Measurements from ENCODE around the gene XIRP1. TPM values are rescaled to one million over a fixed set of nuclear protein-coding genes. Genes with fewer than 3 reads are reported as not detected.
A peak's percentile ranks its signal among the peaks of the same experiment; 100 is the strongest.
"Not testable (repeated sequence)": the region's sequence is repeated elsewhere in the genome, so short reads cannot be mapped to it uniquely, and the experiment has no call there.

XIRP1 gene
- total RNA-seq: not detected in 2 replicates

GRCh38 chr3:39192490-39193092 is at the start of gene XIRP1:
XIRP1 (minus strand) TSS chr3:39192595; CDS start chr3:39189445, 3,150 bp downstream.
- DNase-seq: no peak

GRCh38 chr3:39241561-39241960 is 49.2 kb upstream of the XIRP1 start:
- DNase-seq: no peak

- no peak for DNase-seq
These were observed 44.6 kb upstream of the XIRP1 start for GRCh38 chr3:39237027-39237426.

- no peak for DNase-seq
These were observed 42.3 kb upstream of the XIRP1 start for GRCh38 chr3:39234651-39235050.

- no peak for DNase-seq
These were observed 40.5 kb upstream of the XIRP1 start for GRCh38 chr3:39232859-39233258.

GRCh38 chr3:39230453-39230852 is 38.1 kb upstream of the XIRP1 start:
- no peak for DNase-seq

GRCh38 chr3:39228496-39228895 is 36.1 kb upstream of the XIRP1 start:
- DNase-seq: no peak

- DNase-seq: not testable (repeated sequence)
These were observed 35.2 kb upstream of the XIRP1 start for GRCh38 chr3:39227596-39227995.

GRCh38 chr3:39226106-39226741 is 33.8 kb upstream of the XIRP1 start:
- no peak for DNase-seq

- DNase-seq: no peak
These were observed 31.9 kb upstream of the XIRP1 start for GRCh38 chr3:39224288-39224687.

GRCh38 chr3:39222939-39223338 is 30.5 kb upstream of the XIRP1 start:
- no peak for DNase-seq

GRCh38 chr3:39222462-39222861 is 30.1 kb upstream of the XIRP1 start:
- DNase-seq: no peak

- no peak for DNase-seq
These were observed 28.7 kb upstream of the XIRP1 start for GRCh38 chr3:39221141-39221530.

GRCh38 chr3:39220407-39221140 is 28.2 kb upstream of the XIRP1 start:
- no peak for DNase-seq

- DNase-seq: no peak
These were observed 27.3 kb upstream of the XIRP1 start for GRCh38 chr3:39219702-39220101.

- no peak for DNase-seq
These were observed 23.9 kb upstream of the XIRP1 start for GRCh38 chr3:39216176-39216790.

- no peak for DNase-seq
These were observed 21.2 kb upstream of the XIRP1 start for GRCh38 chr3:39213613-39214012.

GRCh38 chr3:39212665-39213064 is 20.3 kb upstream of the XIRP1 start:
- no peak for DNase-seq

GRCh38 chr3:39211332-39212130 is 19.1 kb upstream of the XIRP1 start:
- no peak for DNase-seq

- DNase-seq: no peak
These were observed 17.7 kb upstream of the XIRP1 start for GRCh38 chr3:39210078-39210477.

- DNase-seq: no peak
These were observed 17.1 kb upstream of the XIRP1 start for GRCh38 chr3:39209329-39209970.

GRCh38 chr3:39208463-39209055 is 16.2 kb upstream of the XIRP1 start:
- DNase-seq: peak; percentile 77
